Tibial artery (tissue), 4 donors: Measurements from ENCODE around the gene RNF183.

Source experiments
- DNase-seq, 2 donors: peaks; one replicate each; pipeline ENCODE4 v3.0.0-alpha.2; 2019
- H3K27ac ChIP-seq, 2 donors: fragments of 200-600 bp; sonication (generic) in 1 of 2; 1 replicate in 1 of 2; 2 replicates in 1 of 2; pipeline ENCODE4 v1.5.1; 2018 to 2019; ENCODE audit warnings: mild to moderate bottlenecking in 1 of 2
- H3K27me3 ChIP-seq, 2 donors: fragments of 200-600 bp; sonication (generic) in 1 of 2; one replicate each; pipeline versions ENCODE4 v1.5.1 to v1.6.0; 2016 to 2019
- H3K36me3 ChIP-seq, 3 donors: fragments of 200-600 bp; sonication (generic) in 2 of 3; one replicate each; pipeline ENCODE4 v1.5.1; 2016 to 2019; ENCODE audit warnings: mild to moderate bottlenecking in 2 of 3
- H3K4me1 ChIP-seq, 4 donors: fragments of 200-600 bp; sonication (generic) in 2 of 4; 1 replicate in 3 of 4; 2 replicates in 1 of 4; pipeline ENCODE4 v1.5.1; 2016 to 2019
- H3K4me3 ChIP-seq, 2 donors: fragments of 200-600 bp; sonication (generic) in 1 of 2; 1 replicate in 1 of 2; 2 replicates in 1 of 2; pipeline ENCODE4 v1.5.1; 2018 to 2019; ENCODE audit warnings: mild to moderate bottlenecking in 2 of 2
- H3K9me3 ChIP-seq, 3 donors: fragments of 200-600 bp; sonication (generic) in 1 of 3; one replicate each; pipeline ENCODE4 v1.5.1; 2016 to 2019
- intact Hi-C: fragments of 100-400 bp; cut with DNase I; formaldehyde crosslinking; loops from one replicate; pipeline ENCODE4 v1.15.0; 2023; ENCODE audit warnings: low total_unique reads
- TF ChIP-seq, protein P1 (sequence below), 2 experiments: fragments of 200-600 bp in 1 of 2; fragments of 450-650 bp in 1 of 2; IDR thresholded peaks; one replicate each; pipeline ENCODE4 v1.5.1; 2017 to 2019; ENCODE audit warnings: antibody characterized with exemption in 2 of 2, mild to moderate bottlenecking in 1 of 2, moderate library complexity in 1 of 2

Gene RNF183

GRCh38 chr9:113293285-113293878 lies 9.8 kb downstream of the RNF183 start:
- Histone ChIP-seq H3K4me3 (no peak overlapping the region), H3K4me1 (no peaks in the 10 kb centered on the region), H3K27ac (no peak overlapping the region), H3K9me3 (no peaks in the 10 kb centered on the region), H3K27me3 (no peaks in the 10 kb centered on the region), H3K36me3 (peaks cover 46 to 55% (median 54%) of the 10 kb centered on the region in 3 donors)
- DNase-seq, result no peak
- TF ChIP-seq, protein P1, sequence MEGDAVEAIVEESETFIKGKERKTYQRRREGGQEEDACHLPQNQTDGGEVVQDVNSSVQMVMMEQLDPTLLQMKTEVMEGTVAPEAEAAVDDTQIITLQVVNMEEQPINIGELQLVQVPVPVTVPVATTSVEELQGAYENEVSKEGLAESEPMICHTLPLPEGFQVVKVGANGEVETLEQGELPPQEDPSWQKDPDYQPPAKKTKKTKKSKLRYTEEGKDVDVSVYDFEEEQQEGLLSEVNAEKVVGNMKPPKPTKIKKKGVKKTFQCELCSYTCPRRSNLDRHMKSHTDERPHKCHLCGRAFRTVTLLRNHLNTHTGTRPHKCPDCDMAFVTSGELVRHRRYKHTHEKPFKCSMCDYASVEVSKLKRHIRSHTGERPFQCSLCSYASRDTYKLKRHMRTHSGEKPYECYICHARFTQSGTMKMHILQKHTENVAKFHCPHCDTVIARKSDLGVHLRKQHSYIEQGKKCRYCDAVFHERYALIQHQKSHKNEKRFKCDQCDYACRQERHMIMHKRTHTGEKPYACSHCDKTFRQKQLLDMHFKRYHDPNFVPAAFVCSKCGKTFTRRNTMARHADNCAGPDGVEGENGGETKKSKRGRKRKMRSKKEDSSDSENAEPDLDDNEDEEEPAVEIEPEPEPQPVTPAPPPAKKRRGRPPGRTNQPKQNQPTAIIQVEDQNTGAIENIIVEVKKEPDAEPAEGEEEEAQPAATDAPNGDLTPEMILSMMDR (IDR thresholded peaks at IDR 0.05), result no peak
- intact Hi-C loops, result no loop called here

DNA sequence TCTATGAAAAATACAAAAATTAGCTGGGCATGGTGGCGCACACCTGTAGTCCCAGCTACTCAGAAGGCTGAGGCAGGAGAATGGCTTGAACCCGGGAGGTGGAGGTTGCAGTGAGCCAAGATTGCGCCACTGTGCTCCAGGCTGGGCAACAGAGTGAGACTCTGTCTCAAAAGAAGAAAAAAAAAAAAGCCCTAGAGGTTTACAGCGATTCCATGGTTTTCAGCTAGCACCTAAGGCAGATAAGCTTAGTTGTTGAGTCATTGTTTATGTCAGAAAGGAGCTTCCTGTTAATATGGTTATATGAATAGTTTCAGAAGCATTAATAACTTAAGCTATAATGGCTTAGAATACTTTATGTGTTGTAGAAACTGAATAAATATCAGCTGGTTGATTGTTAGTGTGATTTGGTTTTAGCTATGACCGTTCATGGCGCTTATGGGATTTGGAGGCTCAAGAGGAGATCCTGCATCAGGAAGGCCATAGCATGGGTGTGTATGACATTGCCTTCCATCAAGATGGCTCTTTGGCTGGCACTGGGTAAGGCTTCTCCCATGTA lies 13.0 kb downstream of the RNF183 start:
- H3K27ac ChIP-seq, result no peak overlapping the region
- H3K4me1 ChIP-seq, result no peaks in the 10 kb centered on the region
- H3K4me3 ChIP-seq, result no peak overlapping the region
- H3K27me3 ChIP-seq, result no peaks in the 10 kb centered on the region
- intact Hi-C loops, result no loop called here
- DNase-seq, result no peak
- TF ChIP-seq, protein P1 (IDR thresholded peaks at IDR 0.05), result no peak
- H3K36me3 ChIP-seq, result peaks cover 76 to 87% (median 86%) of the 10 kb centered on the region in 3 donors
- H3K9me3 ChIP-seq, result no peaks in the 10 kb centered on the region

DNA sequence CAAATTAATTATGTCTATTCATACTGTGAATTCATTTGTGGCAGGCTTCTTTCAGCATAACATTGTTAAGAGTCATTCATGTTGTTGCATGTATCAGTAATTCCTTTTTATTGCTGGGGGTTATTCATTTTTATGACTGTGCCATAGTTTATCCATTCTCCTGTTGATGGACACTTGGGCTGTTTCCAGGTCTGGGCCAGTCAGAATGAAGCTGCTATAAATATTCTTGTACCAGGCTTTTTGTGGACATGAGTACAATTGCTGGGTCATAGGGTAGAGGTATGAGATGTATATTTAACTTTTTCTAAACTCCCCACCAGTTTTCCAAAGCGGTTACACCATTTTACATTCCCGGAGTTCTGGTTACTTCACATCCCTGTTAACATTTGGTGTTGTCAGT lies 14.1 kb downstream of the RNF183 start:
- no peaks in the 10 kb centered on the region for H3K9me3 ChIP-seq
- no peaks in the 10 kb centered on the region for H3K4me1 ChIP-seq
- H3K27ac ChIP-seq, result no peak overlapping the region
- peaks cover 87 to 98% (median 96%) of the 10 kb centered on the region in 3 donors for H3K36me3 ChIP-seq
- no peak overlapping the region for H3K4me3 ChIP-seq
- no peaks in the 10 kb centered on the region for H3K27me3 ChIP-seq
- intact Hi-C loops, result no loop called here
- TF ChIP-seq, protein P1 (IDR thresholded peaks at IDR 0.05), result no peak
- no peak for DNase-seq

DNA sequence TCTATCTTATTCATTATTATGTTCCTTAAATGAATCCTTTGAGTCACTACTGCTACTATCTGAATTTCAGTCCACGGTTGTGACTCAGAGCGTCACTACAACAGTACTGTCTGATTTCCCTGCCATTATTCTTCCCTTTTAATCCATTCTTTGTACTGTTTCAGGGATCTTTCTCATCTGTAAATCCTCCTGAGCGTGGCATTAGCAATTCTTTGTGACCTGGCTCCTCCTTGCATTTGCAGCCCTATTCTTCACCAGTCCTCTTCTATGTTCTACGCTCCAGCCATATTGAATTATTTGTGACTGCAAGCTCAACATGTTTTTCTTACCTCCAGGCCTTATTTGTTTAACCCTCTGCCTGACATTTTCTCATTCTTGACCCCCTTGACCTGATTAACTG lies 21.8 kb downstream of the RNF183 start:
- H3K27me3 ChIP-seq, result no peaks in the 10 kb centered on the region
- intact Hi-C loops, result loop anchor here (5.0 kb wide), 1 partner anchor 56 kb away; no protein-coding TSS in a partner anchor
- H3K36me3 ChIP-seq, result peaks cover 69 to 90% (median 85%) of the 10 kb centered on the region in 3 donors
- no peak overlapping the region for H3K27ac ChIP-seq
- H3K4me1 ChIP-seq, result peaks cover 0 to 15% (median 8%) of the 10 kb centered on the region in 4 donors
- DNase-seq, result no peak
- TF ChIP-seq, protein P1 (IDR thresholded peaks at IDR 0.05), result no peak
- H3K9me3 ChIP-seq, result no peaks in the 10 kb centered on the region
- H3K4me3 ChIP-seq, result no peak overlapping the region

GRCh38 chr9:113278840-113279239 lies 24.3 kb downstream of the RNF183 start:
- Histone ChIP-seq H3K27me3 (no peaks in the 10 kb centered on the region), H3K9me3 (no peaks in the 10 kb centered on the region), H3K27ac (no peak overlapping the region), H3K36me3 (peaks cover 47 to 65% (median 61%) of the 10 kb centered on the region in 3 donors), H3K4me1 (peaks cover 0 to 28% (median 18%) of the 10 kb centered on the region in 4 donors), H3K4me3 (no peak overlapping the region)
- TF ChIP-seq, protein P1 (IDR thresholded peaks at IDR 0.05), result no peak
- no peak for DNase-seq
- intact Hi-C loops, result loop anchor here (5.0 to 10.0 kb wide), 3 partner anchors 54 to 376 kb away; partner anchors contain the start of genes ALAD, FKBP15 and SLC31A1
